ENCODE data around the gene FREY1. TPM values are rescaled to one million over a fixed set of nuclear protein-coding genes. Genes with fewer than 3 reads are reported as not detected.

FREY1 gene
- polyA plus RNA-seq, 3 donors: 0.37 TPM; not detected in 2

DNA sequence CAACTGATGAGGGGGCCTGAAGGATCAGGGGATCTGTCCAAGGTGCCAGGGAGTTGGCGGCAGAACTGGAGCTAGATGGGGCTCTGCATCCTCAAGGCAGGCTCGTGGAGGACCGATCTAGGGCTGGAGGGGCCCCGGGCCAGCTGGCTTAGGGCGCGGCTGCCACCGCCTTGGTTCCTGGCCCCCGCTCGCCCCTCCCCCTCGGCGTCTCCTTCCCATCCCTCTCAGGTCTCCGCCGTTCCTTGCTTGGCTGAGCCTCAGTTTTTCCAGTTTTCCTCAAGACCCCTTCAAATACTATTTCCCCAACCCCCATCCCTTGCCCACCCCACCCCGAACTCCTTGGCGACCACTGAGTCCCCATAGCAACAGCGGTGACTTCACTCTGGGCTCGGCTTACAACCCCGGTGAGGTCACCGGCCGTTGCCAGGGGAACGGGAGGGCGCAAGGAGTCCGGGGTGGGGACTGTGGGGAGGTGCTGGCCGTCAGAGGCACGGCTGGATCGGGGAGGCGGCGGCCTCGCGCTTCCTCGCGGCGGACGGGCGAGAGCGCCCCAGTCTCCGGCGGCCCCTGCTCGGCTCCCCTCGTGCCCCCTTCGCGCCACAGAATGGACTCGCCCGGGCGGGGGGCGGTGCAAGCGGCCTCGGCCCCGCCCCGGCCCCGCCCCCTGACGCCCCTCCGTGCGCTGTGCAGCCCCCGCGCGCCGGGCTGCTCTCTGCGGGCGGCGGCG, 7.5 kb downstream of the FREY1 start:
- intact Hi-C loops (cut with micrococcal nuclease): no loop called here

DNA sequence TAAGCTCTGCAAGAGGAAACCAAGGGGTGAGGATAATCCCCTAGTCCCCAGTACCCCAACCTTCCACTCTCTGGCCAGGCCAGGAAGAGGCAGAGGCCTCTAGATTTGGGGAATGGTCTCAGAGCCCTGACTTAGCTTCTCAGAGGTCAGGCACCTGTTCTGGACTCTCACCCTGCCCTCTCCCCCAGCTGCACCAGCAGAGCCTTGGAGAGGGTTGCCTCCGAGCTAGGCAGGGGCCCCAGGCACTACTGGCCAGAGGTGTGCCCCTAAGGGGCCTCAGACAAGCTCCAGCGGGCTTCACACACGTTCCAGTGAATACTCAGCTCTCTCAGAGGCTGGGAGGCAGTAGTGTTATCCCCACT, 8.0 kb downstream of the FREY1 start:
- H3K27me3 ChIP-seq (ENCODE audit: control insufficient read depth in 2 of 2, insufficient read depth in 2 of 2, low read length in 2 of 2): peaks cover 24 to 58% of the 10 kb centered on the region in 2 donors
- DNase-seq: no peak
- Mint-ChIP-seq H3K27ac (peak overlapping the region in 5 of 7 donors; percentile 67 to 79 (median 75)), H3K36me3 (peaks cover 3 to 4% of the 10 kb centered on the region in 2 donors), H3K9me3 (peaks cover 0 to 11% (median 5%) of the 10 kb centered on the region in 7 donors), H3K4me3 (peak overlapping the region; percentile 62 to 79), H3K4me1 (peaks cover 7% of the 10 kb centered on the region), H3K27me3 (ENCODE audit: low read depth in 3 of 3) (peaks cover 55 to 85% (median 63%) of the 10 kb centered on the region in 3 donors)
- no peaks in the 10 kb centered on the region for H3K79me2 ChIP-seq (ENCODE audit: insufficient read depth, low read length)
- no peaks in the 10 kb centered on the region for H3K36me3 ChIP-seq (replicated peaks in 1 of 2; ENCODE audit: control insufficient read depth in 1 of 2, insufficient read depth in 2 of 2, low read length in 2 of 2)
- H3K9me3 ChIP-seq (replicated peaks in 1 of 2; ENCODE audit: control insufficient read depth in 1 of 2, insufficient read depth in 1 of 2, low read length in 2 of 2): peaks cover 4 to 23% of the 10 kb centered on the region in 2 donors
- no peak overlapping the region for H2AFZ ChIP-seq (ENCODE audit: insufficient read depth, low read depth, low read length, poor library complexity, severe bottlenecking)
- WGBS (ENCODE audit: insufficient coverage): 22% methylated on average over 3 of the region's 3 CpGs
- no peak overlapping the region for H3K27ac ChIP-seq (ENCODE audit: low read depth in 1 of 2, low read length in 2 of 2)
- no peak overlapping the region for H3K4me3 ChIP-seq (replicated peaks in 1 of 3; ENCODE audit: low read depth in 2 of 3, low read length in 3 of 3)
- H3K4me1 ChIP-seq (ENCODE audit: control insufficient read depth in 1 of 2, insufficient read depth in 2 of 2, low read length in 2 of 2): peaks cover 11 to 15% of the 10 kb centered on the region in 2 donors
- no peaks in the 10 kb centered on the region for H4K20me1 ChIP-seq (ENCODE audit: insufficient read depth, low read length)
- peak overlapping the region; percentile 68 for H3K4me2 ChIP-seq (replicated peaks; ENCODE audit: extremely low read depth, low read length, poor library complexity, severe bottlenecking)
- TF ChIP-seq, protein P1, sequence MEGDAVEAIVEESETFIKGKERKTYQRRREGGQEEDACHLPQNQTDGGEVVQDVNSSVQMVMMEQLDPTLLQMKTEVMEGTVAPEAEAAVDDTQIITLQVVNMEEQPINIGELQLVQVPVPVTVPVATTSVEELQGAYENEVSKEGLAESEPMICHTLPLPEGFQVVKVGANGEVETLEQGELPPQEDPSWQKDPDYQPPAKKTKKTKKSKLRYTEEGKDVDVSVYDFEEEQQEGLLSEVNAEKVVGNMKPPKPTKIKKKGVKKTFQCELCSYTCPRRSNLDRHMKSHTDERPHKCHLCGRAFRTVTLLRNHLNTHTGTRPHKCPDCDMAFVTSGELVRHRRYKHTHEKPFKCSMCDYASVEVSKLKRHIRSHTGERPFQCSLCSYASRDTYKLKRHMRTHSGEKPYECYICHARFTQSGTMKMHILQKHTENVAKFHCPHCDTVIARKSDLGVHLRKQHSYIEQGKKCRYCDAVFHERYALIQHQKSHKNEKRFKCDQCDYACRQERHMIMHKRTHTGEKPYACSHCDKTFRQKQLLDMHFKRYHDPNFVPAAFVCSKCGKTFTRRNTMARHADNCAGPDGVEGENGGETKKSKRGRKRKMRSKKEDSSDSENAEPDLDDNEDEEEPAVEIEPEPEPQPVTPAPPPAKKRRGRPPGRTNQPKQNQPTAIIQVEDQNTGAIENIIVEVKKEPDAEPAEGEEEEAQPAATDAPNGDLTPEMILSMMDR (IDR thresholded peaks at IDR 0.05): no peak
- no peak overlapping the region for H3K9ac ChIP-seq (ENCODE audit: insufficient read depth, low read length, poor library complexity, severe bottlenecking)
- intact Hi-C loops (cut with micrococcal nuclease): no loop called here

More for the DNA sequence above, 7.5 kb downstream of the FREY1 start:
- peak overlapping the region; percentile 46 for H3K9ac ChIP-seq (ENCODE audit: insufficient read depth, low read length, poor library complexity, severe bottlenecking)
- H3K9me3 Mint-ChIP-seq: peaks cover 0 to 11% (median 5%) of the 10 kb centered on the region in 7 donors
- H2AFZ ChIP-seq (ENCODE audit: insufficient read depth, low read depth, low read length, poor library complexity, severe bottlenecking): no peak overlapping the region
- TF ChIP-seq, protein P1 (IDR thresholded peaks at IDR 0.05): no peak
- H3K4me1 Mint-ChIP-seq: peaks cover 7% of the 10 kb centered on the region
- peak overlapping the region; percentile 62 to 79 for H3K4me3 Mint-ChIP-seq
- H3K36me3 ChIP-seq (replicated peaks in 1 of 2; ENCODE audit: control insufficient read depth in 1 of 2, insufficient read depth in 2 of 2, low read length in 2 of 2): no peaks in the 10 kb centered on the region
- no peaks in the 10 kb centered on the region for H3K79me2 ChIP-seq (ENCODE audit: insufficient read depth, low read length)
- peak overlapping the region in 2 of 3 experiments; percentile 6 to 61 for H3K4me3 ChIP-seq (replicated peaks in 1 of 3; ENCODE audit: low read depth in 2 of 3, low read length in 3 of 3)
- H3K4me1 ChIP-seq (ENCODE audit: control insufficient read depth in 1 of 2, insufficient read depth in 2 of 2, low read length in 2 of 2): peaks cover 11 to 15% of the 10 kb centered on the region in 2 donors
- no peak overlapping the region for H3K27ac ChIP-seq (ENCODE audit: low read depth in 1 of 2, low read length in 2 of 2)
- H4K20me1 ChIP-seq (ENCODE audit: insufficient read depth, low read length): no peaks in the 10 kb centered on the region
- peak overlapping the region in 5 of 7 donors; percentile 67 to 93 (median 77) for H3K27ac Mint-ChIP-seq
- peak overlapping the region; percentile 68 for H3K4me2 ChIP-seq (replicated peaks; ENCODE audit: extremely low read depth, low read length, poor library complexity, severe bottlenecking)
- peaks cover 4 to 23% of the 10 kb centered on the region in 2 donors for H3K9me3 ChIP-seq (replicated peaks in 1 of 2; ENCODE audit: control insufficient read depth in 1 of 2, insufficient read depth in 1 of 2, low read length in 2 of 2)
- peaks cover 3 to 4% of the 10 kb centered on the region in 2 donors for H3K36me3 Mint-ChIP-seq
- H3K27me3 ChIP-seq (ENCODE audit: control insufficient read depth in 2 of 2, insufficient read depth in 2 of 2, low read length in 2 of 2): peaks cover 24 to 58% of the 10 kb centered on the region in 2 donors
- peak; percentile 64 to 85 (median 73) for DNase-seq
- peaks cover 55 to 83% (median 63%) of the 10 kb centered on the region in 3 donors for H3K27me3 Mint-ChIP-seq (ENCODE audit: low read depth in 3 of 3)
- WGBS (ENCODE audit: insufficient coverage): under 1% methylated on average over 45 of the region's 62 CpGs
